Stimulated activated CD8-positive, alpha-beta memory T cell treated with anti-CD3 and anti-CD28 coated beads, Interleukin-12 subunit alpha, Interleukin-12 subunit beta, amount 100 ng/mL, for 1 hour (primary cell): ENCODE results near the gene ITFG2.
A peak's percentile ranks its signal among the peaks of the same experiment; 100 is the strongest.
"Not testable (repeated sequence)": the region's sequence is repeated elsewhere in the genome, so short reads cannot be mapped to it uniquely, and the experiment has no call there.

ENCODE experiments used
- DNase-seq: peaks from one replicate; pipeline ENCODE4 v3.0.0-alpha.2; 2020; ENCODE audit warnings: low read depth

Gene ITFG2

DNA sequence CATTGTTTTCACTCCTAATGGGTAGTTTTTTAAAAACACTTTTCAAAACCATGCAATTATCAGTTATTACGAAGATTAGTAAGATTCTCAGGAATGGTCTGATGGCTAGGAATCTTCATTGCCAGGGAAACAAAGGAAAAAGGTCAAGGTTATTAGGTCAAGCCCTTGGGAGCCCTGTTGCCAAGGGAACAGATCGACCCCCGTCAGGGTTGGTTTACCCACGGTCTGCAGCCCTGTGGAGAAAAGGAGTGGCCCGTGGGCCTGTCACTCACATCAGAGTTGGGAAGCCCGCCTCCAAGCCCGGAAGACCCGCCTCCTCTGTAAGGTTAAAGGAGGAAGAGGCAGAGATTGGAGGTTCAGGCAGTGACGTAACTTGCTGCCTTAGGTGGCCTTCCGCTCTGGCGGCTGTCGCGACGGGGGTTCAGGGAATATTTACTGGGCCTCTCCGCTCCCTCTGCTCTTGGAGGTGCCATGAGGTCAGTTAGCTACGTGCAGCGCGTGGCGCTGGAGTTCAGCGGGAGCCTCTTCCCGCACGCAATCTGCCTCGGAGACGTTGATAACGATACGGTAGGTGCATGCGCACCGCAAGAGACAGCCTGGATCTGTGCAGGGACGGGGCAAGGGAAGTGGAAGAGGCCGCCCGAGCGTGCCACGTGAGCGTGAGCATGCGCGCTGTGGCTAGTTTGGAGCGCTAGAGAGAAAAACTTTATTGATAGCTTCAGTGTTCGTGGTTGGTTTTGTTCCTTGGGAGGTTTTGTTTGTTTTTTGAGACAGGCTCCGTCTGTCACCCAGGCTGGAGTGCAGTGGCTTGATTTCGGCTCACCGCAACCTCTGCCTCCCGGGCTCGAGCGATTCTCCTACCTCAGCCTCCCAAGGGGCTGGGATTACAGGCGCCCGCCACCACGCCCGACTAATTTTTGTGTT, at the start of gene ITFG2:
Gene ITFG2, plus strand, starts transcription at position 379 of the 924 bp plus-strand sequence. Its CDS starts 93 bp downstream, at position 472.
- peak; percentile 92 for DNase-seq

DNA sequence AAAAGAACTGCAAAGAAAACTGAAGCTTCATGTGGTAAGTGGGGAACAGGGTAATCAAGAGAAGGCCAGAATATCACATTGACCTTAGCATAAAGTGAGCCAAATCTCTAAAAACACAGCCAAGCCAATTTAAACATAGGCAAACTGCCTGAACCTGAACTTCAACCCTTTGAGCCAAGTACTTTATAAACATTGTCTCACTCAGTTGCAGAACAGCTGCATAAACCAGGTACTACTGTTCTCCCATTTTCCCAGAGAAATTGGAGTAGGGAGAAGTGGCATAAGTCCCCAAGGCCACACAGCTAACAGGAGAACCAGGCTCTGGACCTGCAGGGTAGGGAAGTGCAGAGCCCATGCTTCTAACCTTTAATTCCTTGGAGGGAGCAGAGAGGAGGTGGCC, 48.1 kb upstream of the ITFG2 start:
- no peak for DNase-seq

GRCh38 chr12:2765052-2765451, 47.4 kb upstream of the ITFG2 start:
- DNase-seq: no peak

GRCh38 chr12:2765608-2766007, 46.9 kb upstream of the ITFG2 start:
- DNase-seq: no peak

DNA sequence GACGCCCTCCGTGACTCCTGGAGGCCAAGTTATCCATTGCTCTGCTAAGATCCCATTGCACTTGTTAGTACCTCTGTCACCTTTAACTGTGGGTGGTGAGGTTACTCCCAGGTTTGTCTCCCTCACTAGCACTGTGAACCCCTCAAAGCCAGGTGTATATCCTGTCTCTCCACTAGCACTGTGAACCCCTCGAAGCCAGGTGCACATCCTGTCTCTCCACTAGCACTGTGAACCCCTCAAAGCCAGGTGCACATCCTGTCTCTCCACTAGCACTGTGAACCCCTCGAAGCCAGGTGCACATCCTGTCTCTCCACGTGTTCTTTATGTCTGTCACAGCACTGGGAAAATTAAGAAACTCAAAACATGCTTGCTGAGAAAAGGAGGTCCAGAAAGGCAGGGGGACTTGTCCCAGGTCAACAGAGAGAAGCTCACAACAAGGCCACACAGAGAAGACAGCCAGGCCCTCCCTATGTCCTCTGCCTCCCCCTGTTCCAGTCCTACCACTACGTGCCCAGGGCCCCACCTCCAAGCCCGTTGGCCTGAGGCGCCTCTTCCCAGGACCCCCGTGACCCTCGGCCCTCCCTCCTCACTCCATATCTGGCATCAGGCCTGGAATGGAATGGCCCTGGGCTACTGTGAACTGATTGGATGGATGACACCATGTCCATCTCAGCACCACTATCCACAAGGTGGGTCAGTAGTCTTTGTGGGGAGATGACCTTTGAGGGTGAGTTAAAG, 44.1 kb upstream of the ITFG2 start:
- no peak for DNase-seq

DNA sequence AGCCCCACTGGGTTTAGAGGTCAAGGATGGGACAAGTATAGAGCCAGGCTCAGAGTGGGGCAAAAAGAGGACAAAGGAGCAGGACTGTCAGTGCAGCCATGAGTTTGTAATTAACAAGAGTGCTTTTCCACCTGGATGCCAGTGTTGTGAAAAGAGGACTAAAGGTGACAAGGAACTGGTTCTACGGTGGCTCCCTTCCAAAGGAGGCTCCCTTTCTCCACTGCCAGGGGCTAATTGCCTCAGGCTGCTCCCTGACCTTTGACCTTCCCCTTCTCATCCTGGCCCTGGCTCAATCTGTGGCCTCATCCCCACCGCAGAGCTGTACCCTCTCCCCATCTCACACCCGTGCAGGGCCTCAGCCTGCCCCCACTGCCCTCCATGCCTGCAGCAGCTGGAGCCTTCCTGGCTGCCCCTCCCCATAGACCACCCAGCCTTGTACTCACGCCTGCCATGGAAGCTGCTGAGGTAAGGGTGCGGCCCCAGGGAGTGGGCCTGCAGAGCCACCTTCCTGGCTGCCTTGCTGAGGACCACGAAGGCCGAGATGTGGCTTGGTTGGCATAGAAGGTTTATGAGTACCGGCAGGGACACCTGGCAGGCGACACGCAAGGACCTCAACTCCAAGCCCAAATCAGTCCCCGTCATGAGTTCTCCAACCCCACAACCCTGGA, 42.5 kb upstream of the ITFG2 start:
- no peak for DNase-seq

DNA sequence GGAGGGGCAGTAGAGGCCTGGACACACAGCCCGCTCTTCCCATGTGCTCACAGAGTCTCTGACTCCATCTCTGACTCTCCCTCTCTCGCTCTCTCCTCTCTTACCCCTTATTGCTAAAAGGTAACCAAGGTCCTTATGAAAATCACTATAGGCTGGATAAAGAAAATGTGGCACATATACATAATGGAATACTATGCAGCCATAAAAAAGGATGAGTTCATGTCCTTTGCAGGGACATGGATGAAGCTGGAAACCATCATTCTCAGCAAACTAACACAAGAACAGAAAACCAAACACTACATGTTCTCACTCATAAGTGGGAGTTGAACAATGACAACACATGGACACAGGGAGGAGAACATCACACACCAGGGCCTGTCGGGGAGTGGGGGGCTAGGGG, 41.9 kb upstream of the ITFG2 start:
- DNase-seq: not testable (repeated sequence)

DNA sequence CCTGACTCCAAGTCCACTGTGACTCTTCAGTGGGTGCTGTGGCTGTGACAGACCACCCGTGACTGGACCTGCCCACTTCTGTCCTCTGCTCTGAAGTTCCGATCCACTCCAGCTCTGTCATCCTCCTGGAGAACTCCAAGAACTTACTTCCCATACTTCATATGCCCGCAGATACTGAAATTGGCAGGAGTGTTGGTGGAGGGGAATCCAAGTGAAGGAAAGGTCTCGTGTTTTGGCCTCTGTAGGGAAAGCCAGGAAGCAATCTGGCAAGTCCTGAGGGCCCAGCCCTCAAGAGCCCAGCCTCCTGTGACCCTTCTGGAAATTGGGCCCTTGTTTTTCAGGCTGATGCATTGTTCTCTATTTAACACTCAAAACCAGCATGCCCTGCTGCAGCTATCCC, 40.1 kb upstream of the ITFG2 start:
- no peak for DNase-seq

- DNase-seq: no peak
Observed at GRCh38 chr12:2773199-2773875, 39.1 kb upstream of the ITFG2 start.

- DNase-seq: no peak
Observed at GRCh38 chr12:2775431-2775830, 37.0 kb upstream of the ITFG2 start.

GRCh38 chr12:2776129-2776806, 36.2 kb upstream of the ITFG2 start:
- DNase-seq: no peak

- DNase-seq: no peak
Observed at GRCh38 chr12:2779281-2779680, 33.2 kb upstream of the ITFG2 start.

- DNase-seq: peak; percentile 21
Observed at GRCh38 chr12:2783936-2784600, 28.4 kb upstream of the ITFG2 start.

DNA sequence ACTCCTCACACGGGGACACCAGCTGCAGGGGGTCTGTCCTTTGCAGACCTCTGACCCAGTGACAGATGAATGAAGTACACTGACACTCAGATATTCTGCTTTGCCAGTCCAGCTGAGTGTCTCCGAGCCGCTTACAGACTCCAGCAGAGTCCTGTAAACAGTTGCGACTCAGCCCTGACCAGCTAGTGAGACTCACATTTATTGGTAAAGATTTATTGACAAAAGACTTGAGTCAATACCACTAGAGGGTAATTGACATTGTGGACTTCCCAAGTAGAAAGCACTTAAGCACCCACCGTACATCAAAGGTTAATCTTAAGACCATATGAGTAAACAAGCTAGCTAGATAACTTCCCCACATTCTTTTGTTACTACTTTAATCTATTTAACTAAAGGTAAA, 27.5 kb upstream of the ITFG2 start:
- no peak for DNase-seq

DNA sequence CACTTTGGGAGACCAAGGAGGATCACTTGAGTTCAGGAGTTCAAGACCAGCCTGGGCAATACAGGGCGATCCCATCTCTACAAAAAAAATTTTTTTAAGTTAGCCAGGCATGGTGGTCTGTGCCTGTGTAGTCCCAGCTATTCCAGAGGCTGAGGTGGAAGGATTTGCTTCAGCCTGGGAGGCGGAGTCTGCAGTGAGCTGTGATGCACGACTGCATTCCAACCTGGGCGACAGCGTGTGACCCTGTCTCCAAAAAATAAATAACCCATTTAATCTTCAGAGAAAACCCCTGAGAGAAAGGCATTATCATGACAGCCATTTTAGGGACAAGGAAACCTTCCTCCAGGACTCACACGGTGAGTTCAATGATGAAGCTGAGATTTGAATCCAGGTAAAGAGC, 21.4 kb upstream of the ITFG2 start:
- DNase-seq: no peak

DNA sequence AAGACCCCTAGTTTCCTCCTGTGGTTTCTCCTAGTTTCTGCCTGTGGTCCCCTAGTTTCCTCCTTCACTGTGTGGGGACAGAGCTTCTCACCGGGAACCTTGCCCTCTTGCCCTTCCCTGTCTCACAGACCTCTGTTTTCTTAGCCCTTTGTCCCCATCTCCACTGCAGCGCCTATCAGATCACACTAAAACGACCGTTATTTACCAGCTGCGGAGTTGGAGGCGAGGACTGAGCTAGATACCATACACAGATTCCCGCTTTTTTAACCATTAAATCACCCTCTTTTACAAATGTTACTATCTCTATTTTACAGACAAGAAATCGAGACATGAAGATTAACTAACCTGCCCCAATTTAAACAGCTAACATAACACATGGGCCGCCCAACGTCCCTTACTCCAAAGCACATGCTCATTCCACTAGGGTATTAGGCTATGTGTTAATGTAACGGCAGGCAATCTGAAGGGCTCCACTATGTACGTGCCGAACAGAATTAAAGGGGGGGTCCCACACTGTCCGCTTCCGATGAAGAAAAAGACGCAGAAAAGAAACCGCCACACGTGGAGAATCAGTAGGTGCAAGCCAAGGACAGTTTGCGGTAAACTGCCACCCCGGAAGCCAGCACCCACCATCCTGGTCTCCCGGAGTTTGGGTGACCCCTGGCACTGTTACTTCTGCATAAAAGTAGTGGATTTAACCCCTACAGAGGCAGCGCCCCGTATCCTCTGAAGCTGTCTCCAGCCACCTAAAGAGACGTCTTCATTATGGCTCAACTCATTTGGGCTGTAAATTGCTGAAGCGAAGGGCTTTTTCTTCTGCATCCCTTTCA, 19.6 kb upstream of the ITFG2 start:
- DNase-seq: no peak

DNA sequence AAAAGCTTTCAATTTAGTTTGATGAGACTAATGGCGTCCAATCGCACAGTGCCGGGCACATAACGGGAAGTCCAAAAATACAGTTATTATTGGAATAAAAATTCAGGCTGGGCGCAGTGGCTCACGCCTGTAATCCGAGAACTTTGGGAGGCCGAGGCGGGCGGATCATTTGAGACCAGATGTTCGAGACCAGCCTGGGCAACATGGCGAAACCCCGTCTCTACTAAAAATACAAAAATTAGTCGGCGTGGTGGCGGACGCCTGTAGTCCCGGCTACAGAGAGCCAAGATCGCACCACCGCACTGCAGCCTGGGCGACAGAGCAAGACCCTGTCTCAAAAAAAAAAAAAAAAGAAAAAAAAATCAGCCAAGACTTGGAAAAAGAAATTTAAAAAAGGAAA, 18.9 kb upstream of the ITFG2 start:
- no peak for DNase-seq

- no peak for DNase-seq
Observed at GRCh38 chr12:2794191-2794735, 18.2 kb upstream of the ITFG2 start.

- peak; percentile 82 for DNase-seq
Observed at GRCh38 chr12:2794736-2795289, 17.7 kb upstream of the ITFG2 start, which contains the start of gene FKBP4. TSS of gene FKBP4 (plus strand) at chr12:2794970. CDS start at chr12:2795140, 170 bp downstream.
